Activated T-cell treated with anti-CD3 and anti-CD28 coated beads for 4 hours (primary cell): ENCODE data around the gene DDX60.
"Not testable (repeated sequence)": the region's sequence is repeated elsewhere in the genome, so short reads cannot be mapped to it uniquely, and the experiment has no call there.

ENCODE experiments used
- DNase-seq: peaks from one replicate; pipeline ENCODE4 v3.0.0-alpha.2; 2020

Gene DDX60, protein sequence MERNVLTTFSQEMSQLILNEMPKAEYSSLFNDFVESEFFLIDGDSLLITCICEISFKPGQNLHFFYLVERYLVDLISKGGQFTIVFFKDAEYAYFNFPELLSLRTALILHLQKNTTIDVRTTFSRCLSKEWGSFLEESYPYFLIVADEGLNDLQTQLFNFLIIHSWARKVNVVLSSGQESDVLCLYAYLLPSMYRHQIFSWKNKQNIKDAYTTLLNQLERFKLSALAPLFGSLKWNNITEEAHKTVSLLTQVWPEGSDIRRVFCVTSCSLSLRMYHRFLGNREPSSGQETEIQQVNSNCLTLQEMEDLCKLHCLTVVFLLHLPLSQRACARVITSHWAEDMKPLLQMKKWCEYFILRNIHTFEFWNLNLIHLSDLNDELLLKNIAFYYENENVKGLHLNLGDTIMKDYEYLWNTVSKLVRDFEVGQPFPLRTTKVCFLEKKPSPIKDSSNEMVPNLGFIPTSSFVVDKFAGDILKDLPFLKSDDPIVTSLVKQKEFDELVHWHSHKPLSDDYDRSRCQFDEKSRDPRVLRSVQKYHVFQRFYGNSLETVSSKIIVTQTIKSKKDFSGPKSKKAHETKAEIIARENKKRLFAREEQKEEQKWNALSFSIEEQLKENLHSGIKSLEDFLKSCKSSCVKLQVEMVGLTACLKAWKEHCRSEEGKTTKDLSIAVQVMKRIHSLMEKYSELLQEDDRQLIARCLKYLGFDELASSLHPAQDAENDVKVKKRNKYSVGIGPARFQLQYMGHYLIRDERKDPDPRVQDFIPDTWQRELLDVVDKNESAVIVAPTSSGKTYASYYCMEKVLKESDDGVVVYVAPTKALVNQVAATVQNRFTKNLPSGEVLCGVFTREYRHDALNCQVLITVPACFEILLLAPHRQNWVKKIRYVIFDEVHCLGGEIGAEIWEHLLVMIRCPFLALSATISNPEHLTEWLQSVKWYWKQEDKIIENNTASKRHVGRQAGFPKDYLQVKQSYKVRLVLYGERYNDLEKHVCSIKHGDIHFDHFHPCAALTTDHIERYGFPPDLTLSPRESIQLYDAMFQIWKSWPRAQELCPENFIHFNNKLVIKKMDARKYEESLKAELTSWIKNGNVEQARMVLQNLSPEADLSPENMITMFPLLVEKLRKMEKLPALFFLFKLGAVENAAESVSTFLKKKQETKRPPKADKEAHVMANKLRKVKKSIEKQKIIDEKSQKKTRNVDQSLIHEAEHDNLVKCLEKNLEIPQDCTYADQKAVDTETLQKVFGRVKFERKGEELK (N-terminal part only)

DNA sequence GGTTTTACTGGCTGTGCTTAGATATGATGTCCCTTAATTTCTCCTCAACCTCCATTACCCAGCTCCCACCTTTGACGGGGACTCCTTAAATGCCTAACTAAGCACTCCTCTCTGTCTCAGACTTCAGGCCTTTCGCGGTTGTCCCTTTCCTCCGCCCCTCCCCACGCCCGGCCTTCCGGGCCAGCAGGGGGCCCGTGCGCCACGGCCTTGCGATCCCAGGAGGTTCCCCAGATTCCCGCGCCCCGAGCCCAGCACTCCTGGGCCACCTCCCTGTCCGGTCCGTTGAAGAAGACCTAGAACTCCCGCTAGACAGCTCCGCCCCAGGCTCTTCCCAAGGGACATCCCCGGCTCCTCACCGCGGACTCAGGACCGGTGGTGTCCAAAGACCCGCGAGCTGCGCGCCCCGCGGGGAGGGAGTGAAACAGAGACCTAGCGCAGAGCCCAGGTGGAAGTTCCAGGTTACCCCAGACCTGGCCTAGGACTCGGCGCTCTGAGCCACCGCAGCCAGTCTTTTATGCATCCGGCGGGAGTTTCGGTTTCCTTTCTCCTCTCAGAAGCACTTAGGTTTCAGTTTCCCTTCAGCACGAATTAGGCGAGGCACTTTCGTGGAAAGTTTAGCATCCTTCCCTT lies at the start of gene DDX60:
Gene DDX60 (minus strand): TSS at position 487 of the 630 bp plus-strand sequence. CDS start 7,493 bp downstream, outside the sequence.
- DNase-seq, result peak; percentile 82

DNA sequence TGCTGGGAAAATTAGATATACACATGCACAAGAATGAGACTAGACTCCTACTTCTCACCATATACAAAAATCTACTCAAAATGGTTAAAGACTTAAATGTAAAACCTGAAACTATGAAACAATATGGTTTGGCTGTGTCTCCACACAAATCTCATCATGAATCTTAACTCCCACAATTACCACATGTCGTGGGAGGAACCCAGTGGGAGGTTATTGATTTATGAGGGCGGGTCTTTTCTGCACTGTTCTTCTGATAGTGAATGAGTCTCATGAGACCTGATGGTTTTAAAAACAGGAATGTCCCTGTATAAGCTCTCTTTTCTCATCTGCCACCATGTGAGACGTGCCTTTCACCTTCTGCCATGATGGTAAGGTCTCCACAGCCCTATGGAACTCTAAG lies 48.5 kb upstream of the DDX60 start:
- DNase-seq, result no peak

DNA sequence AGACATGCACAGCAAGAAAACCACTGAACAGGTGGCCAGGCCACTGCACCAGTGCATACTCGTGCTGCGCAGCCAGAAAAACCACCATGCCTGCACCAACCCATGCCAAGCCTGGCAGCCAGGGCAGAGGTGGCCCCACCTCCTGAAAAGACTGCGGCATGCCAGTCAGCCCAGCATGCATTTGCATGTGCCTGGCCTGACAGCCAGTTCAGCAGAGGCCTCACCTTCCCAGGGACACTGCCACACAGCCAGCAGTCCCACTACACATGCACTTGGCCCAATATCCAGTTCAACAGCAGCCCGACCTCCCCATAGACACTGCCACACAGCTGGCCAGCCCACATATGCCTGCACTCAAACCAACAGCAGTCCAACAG lies 43.5 kb upstream of the DDX60 start:
- no peak for DNase-seq

DNA sequence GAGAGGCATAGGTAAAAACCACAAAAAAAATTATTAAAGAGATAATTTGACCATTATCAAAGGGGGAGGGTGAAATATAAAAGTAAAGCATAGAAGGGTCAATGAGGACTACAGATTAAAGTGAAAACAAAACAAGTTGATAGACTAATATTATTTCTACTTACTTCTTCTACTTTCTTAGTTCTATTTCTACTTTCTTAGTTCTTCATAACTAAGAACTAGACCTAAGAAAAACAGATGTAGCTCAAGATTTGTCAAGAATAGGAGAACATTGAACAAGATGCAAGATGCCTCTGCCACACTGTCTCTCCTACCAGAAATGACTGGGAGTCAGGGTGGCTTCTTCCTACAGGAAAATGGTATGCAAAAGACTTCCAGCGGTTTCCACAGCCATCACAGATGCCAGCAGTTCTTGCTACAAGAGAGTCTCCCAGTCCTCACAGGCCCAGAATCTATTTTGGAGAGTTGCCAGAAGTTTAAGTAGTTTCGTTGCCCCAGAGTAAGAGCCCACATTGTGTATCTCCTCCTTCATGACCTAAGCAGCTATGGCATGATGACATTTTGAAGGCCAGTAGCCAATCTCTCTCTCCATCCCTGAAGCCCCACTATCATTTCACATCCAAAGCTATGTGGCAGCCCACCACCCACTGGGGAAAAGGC lies 42.9 kb upstream of the DDX60 start:
- DNase-seq, result no peak

DNA sequence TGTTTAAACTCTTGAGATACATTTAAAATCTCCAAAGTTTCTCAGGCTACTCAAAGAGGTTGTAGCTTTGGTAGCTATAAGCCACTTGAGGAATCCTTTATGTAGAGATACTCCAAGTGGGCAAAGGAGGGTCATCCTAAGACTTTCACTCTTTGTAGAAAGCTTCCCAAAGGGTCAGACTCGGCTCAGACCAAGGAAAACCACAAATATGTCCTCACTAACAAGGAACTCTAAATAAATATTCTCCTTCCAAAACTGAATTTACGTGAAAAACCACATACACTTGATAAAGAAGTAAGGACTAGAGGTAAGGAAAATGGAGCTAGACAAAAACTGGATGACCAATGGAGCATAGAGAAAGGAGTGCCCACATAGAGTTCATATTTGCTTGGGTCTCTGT lies 41.7 kb upstream of the DDX60 start:
- no peak for DNase-seq

DNA sequence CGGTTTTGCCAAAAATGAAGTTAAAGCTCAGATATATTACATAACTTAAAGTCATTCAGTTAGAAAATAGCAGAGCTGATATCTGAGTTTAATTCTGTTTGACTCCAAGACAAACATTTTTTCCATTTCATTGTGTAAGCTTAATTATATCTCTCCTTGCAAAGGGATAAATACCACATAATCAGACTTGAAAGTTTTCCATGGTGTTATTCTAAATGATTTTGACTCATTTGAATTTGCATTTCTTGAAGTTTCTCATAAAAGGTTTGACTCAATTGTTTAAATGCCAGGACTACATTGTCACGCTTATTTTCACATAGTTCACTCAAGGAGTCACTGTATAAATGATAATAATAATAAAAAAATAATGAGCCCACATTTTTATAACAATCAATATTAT lies 39.4 kb upstream of the DDX60 start:
- DNase-seq, result no peak

DNA sequence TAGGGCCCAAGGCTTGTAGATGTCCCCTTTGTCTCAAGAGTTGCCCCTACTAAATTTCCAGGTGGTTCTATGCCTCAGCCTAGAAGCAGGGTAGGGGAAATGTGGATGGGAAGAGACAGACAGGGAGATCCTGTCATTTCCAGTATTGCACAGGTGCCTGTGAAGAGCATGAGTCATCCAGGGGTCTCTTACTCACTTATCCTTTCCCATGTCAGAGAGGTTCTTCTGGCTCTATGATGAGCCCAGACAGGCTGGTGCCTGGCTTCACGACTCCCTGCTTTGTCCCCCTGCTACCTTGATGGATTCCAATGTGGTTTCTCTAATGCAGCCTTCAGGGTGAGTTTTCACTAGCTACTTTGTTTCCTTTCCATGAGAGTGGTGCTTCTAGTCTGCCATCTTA lies 35.2 kb upstream of the DDX60 start:
- DNase-seq, result no peak

DNA sequence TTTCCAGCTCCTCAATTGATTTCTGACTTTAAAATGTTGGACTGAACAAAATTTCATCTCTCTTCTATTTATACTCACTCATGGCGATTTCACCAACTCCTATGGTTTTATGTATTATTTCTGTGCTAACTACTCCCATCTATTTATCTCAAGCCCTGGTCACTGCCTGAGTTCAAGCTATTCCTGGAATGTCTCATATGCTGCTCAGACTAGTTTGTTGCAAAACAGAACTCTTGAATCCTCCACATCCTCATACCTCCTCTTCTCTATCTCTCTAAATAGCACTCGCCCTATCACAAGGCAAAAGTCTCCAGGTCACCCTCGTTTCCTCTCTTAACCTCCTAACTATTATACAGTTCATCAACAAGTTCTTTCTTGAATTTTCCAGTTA lies 19.0 kb upstream of the DDX60 start:
- DNase-seq, result no peak

DNA sequence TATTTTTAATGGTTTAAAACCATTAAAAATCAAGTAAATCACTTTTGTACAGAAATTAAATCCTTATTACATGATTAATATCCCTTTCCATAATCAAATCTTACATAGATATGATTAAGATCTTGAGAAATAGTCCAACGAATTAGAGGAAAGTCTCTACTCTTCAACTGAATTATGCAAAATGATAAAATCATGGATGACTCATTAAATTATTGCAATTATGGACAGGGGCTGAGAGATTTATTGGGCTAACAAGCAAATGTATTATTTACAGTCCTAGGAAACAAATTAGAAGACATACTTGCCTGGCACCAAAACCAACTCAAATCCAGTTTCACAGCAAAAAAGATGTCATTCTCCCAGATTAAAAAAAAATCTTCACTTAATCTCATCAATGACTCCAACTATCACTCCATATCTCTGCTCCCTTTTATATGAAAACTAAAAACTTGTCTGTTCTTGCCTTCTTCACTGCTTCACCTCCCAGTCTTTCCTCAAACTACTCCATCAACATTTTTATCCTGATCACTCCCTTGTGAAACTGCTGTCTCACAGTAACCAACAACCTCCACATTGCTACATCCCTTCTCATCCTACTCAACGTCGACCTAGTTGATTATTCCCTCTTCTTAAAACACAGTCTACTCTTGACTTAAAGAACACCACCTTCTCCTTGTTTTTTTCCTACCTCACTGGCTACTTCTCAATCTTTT lies 18.4 kb upstream of the DDX60 start:
- DNase-seq, result no peak

DNA sequence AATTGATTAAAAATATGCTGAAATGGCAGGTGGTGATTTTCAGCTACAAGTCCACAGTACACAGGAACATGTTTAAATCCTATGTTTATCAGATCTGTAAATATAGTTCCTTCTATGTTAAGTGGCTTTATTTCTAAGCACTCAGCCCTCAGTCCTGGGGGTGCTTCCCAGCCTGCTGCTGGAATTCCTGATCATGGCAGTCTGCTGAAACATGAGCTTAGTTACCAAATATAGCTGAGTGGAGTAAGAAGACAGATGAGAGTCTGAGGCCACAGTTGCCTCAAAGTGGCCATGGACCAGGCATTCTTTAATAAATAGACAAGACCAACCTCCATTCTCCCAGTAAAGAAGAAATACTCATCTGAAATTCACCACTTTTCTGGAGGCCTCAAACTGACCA lies 17.1 kb upstream of the DDX60 start:
- DNase-seq, result no peak

DNA sequence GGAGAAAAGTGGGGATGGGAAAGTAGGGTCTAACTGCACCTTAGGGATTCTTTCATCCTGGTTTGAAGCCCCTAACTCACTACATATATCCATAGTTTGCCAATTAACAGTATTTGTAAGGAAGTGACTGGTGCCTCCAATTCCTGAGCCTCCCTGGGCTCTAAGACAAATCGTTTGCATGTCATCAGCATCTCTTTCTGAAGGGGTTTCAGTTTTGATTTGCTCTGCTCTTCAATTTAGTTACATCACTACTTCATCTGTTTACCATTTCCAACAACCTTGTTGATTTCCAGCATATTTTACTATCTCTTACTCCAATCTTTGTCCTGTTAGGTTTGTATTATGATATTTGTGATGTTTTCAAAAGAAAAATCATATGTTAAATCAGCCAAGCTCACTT lies 15.5 kb upstream of the DDX60 start:
- no peak for DNase-seq

DNA sequence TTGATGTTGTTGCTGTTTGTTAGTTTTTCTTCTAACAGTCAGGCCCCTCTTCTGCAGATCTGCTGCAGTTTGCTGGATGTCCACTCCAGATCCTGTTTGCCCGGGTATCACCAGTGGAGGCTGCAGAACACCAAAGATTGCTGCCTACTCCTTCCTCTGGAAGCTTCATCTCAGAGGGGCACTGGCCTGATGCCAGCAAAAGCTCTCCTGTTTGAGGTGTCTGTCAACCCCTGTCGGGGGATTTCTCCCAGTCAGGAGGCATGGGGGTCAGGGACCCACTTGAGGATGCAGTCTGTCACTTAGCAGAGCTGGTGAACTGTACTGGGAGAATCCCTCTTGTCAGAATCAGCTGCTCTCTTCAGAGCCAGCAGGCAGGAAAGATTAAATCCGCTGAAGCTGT lies 12.0 kb upstream of the DDX60 start:
- not testable (repeated sequence) for DNase-seq

DNA sequence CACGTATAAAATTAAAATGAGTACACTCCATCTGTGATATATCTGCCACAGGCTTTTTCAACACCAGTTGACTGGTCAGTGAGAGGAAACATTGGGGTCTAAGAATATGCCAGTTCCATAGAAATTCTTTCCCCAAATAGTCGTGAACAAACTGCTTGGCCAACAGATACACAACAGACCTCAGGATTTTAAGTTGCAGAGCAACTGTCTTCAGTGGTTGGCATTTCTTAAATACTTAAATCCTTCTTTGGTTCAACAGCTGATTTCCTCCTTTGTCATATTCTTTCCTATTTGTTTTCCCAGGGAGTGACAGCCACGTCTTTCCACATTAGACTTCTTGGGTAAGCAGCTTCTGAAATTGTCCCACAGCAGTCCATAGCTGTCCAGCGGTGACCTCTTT lies 7.0 kb upstream of the DDX60 start:
- no peak for DNase-seq

DNA sequence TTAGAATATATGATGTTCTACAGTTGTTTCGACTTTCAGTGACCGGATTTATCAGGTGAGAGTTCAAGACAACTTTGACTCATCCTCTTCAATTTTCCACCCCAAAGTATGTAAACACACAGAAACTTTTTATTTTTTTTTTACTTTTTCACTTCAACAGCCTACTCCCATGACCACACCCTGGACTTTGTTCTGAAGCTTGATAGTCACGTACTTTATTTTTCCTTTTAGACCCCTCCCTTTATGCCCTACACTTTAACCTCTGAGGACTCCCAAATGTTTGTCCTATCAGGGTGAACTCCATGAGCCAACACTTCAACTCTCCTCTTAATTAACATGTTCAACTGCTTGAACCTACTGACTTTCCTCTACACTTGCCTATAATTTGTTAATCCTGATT lies 2.5 kb upstream of the DDX60 start:
- DNase-seq, result no peak

DNA sequence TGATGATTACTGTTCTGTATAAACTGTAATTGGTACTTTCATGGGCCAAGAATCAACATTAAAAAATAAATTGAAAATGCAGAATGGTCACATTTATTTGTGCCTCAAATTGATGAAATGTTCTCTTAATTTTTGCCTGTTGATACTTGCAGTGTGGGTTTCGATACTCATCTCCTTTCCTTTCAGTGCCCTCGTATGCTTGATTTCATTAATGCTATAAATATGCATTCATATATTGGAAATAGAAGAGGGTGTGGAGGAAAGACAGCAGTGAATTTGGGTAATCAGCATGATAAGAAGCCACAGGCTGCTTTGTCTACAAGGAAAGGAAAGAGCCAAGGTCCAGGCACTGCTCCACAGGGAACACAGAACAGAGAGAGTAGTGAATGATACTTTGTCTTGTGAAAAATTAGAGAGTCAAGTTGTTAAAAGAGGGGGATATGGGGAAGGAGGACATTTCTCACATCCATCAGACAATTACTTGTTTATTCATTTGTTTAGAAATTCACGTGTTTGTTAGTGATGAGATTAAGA lies 1.0 kb upstream of the DDX60 start:
- DNase-seq, result no peak

DNA sequence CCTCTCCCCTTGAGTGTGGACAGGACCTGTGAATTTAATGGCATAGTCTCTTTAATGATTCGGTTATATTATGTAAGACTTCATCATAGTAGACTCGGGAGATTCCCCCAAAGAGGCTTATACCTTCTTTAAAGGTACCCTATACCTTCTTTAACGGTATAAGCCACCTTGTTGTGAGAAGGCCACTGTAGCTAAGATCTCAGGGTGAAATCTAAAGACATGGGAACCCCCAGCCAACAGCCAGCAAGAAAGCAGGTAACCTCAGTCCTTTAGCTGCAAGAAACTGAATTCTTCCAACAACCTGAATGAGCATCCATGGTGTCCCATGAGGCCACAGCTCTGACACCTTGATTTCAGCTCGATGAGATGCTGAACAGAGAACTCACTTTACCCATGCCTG lies 931 bp downstream of the DDX60 start:
- no peak for DNase-seq

DNA sequence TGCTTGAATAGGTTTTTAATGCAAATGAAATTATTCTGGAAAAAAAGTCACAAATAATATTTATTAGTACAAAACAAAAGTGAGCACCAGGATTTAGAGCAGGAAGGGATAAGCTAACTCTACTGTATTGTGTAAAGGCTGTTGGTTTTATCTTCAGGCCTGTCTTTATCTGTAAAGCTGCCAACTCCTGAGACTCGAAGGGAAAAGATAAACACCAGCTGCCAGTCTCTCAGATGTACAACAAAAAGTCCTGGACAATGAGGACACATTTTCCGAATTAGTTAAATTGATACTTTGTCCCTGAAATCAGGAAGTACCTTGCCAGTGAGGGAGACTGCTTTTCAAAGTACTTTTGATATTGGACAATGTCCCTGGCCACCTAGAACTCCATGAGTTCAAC lies 8.8 kb downstream of the DDX60 start:
- DNase-seq, result no peak

DNA sequence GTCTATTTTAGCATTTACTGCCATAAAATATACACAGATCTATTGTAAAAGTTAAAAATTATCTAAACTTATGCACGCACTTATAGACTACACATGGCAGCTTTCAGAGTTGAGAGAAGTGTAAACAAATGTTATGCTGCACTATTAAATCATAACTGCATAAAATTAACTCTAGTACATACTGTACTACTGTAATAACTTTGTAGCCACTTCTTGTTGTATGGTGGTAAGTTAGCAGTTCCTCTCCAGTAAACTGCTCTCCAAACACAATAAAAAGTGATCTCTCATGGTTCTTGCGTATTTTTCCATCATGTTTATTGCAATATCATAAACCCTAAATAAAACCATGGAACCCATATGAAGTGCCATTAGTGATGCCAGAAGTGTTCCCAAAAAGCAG lies 9.6 kb downstream of the DDX60 start:
- no peak for DNase-seq

DNA sequence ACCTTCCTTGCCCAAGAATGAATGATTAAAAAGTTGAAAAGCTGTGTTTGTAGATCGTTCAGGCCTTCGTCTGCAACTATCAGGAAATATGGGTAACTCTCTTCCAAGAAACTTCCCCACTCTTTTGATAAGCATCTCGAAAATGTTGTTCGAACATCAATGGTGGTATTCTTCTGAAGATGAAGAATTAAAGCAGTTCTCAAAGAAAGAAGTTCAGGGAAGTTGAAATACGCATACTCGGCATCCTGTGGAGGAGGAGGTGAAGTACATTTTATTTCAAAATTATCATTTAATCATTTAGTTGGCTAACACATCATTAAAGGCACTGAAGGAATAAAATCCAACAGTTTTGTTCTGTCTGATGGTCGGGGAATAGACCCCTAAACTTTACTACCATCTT lies 12.1 kb downstream of the DDX60 start:
- DNase-seq, result no peak

DNA sequence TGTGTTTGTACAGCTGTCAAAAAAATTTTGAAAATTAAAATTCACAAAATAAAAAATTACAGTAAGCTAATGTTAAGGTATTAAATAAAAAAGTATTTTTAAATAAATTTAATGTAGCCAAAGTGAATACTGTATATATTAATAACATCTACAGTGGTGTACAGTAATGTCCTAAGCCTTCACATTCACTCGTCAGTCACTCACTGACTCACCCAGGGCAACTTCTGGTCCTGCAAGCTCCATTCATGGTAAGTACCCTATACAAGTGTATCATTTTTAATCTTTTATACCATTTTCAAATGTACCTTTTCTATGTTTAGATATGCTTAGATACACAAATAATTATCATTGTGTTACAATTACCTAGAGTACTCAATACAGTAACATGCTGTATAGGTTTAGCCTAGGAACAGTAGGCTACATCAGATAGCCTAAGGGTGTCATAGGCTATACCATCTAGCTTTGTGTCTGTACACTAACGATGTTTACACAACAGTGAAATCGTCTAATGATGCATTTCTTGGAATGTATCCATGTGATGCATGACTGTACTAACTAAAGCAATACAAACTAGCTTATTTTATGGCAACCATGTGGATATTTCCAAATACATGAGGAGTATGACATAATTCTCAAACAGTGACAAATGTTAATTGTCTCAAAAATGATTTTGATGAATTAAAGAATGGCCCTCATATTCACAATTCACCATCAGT lies 13.7 kb downstream of the DDX60 start:
- DNase-seq, result no peak

DNA sequence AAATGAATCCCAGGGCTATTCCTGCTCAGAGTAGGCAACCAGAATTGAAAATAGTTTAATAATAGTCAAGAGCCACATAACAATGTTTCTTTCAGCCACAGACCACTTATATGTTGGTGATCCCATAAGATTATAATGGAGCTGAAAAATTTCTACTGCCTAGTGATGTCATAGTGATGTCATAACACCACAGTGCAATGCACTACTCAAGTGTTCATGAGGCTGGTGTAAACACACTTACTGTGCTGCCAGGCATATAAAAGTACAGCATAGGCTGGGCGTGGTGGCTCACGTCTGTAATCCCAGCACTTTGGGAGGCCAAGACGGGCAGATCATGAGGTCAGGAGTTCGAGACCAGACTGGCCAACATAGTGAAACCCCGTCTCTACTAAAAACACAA lies 15.1 kb downstream of the DDX60 start:
- DNase-seq, result not testable (repeated sequence)
